SK-N-MC (cell line): ENCODE results near the gene RAB12.
A peak's percentile ranks its signal among the peaks of the same experiment; 100 is the strongest.

Experiments
- DNase-seq: peaks from one replicate; pipeline ENCODE4 v3.0.0-alpha.2; 2011; ENCODE audit warnings: low read depth, low spot score
- H3K27ac ChIP-seq: fragments of 200-600 bp; sonication (generic); 2 replicates; pipeline ENCODE4 v1.5.1; 2016; ENCODE audit warnings: mixed run types
- H3K36me3 ChIP-seq: fragments of 200-600 bp; sonication (generic); 2 replicates; pipeline ENCODE4 v1.6.1; 2017; ENCODE audit warnings: antibody characterized with exemption, low read length, mixed read lengths; ENCODE audit not compliant: insufficient read depth
- H3K4me3 ChIP-seq: fragments of 200-600 bp; sonication (generic); 2 replicates; pipeline ENCODE4 v1.5.1; 2016
- H3K9ac ChIP-seq: fragments of 200-600 bp; sonication (generic); 2 replicates; pipeline ENCODE4 v1.8.0; 2017; ENCODE audit warnings: mixed run types, mixed read lengths; ENCODE audit not compliant: insufficient read length
- H3K9me3 ChIP-seq: fragments of 200-600 bp; sonication (generic); 2 replicates; pipeline ENCODE4 v1.6.1; 2017; ENCODE audit warnings: low read depth, mild to moderate bottlenecking, antibody characterized with exemption, low read length, moderate library complexity, mixed read lengths
- EZH2 ChIP-seq: fragments of 200-600 bp; sonication (generic); IDR thresholded peaks from one replicate; pipeline ENCODE4 v1.6.1; 2017; ENCODE audit warnings: antibody characterized with exemption
- FOXP2 ChIP-seq: optimal IDR thresholded peaks from 2 replicates; pipeline ENCODE3; 2011; ENCODE audit warnings: mild to moderate bottlenecking, moderate library complexity; ENCODE audit not compliant: insufficient read depth; ENCODE audit errors: extremely low read length, control extremely low read depth
- POLR2AphosphoS5 ChIP-seq: IDR thresholded peaks from 2 replicates; pipeline ENCODE4 v1.6.1; 2012; ENCODE audit warnings: mild to moderate bottlenecking, low read depth, low read length, borderline replicate concordance

RAB12 gene

GRCh38 chr18:8658858-8659485 is 49.7 kb downstream of the RAB12 start:
- Histone ChIP-seq H3K9ac (no peak overlapping the region), H3K9me3 (no peaks in the 10 kb centered on the region), H3K4me3 (no peak overlapping the region), H3K36me3 (no peaks in the 10 kb centered on the region), H3K27ac (no peak overlapping the region)
- DNase-seq, result no peak
- TF ChIP-seq FOXP2 (no peak), POLR2AphosphoS5 (no peak), EZH2 (no peak)

DNA sequence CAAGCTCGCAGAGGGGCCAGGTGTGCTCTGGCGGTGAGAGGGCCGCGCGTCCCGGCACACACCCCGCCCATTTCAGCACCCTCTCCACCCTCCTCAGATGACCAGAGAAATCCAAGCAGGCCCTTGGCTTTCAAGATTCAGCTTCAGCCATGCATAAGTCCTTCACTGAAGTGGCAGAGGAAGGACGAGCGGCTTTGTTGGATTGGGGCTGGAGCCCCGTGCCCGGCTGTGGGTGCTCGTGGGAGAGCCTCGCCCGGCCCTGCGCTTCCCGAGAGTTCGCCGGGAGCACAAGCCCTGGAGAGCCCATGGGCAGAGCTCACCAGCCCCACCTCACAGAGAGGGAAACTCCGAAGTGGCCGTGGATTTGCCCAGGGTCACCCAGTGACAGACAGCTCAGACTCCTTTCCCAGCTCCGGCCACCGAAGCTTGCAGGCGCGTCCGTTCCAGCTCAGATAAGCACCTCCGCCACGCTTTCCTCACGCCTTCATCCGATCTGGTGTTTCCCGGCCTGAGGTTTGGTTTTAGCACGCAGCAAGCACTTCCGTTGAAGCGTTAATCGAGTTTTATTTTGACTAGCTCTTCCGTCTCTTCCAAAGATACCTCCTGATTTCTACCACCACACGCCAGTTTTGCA is 50.5 kb downstream of the RAB12 start:
- Histone ChIP-seq H3K4me3 (no peak overlapping the region), H3K27ac (no peak overlapping the region), H3K36me3 (no peaks in the 10 kb centered on the region), H3K9ac (no peak overlapping the region), H3K9me3 (no peaks in the 10 kb centered on the region)
- TF ChIP-seq POLR2AphosphoS5 (no peak), FOXP2 (no peak), EZH2 (no peak)
- DNase-seq, result no peak

- Histone ChIP-seq H3K9me3 (no peaks in the 10 kb centered on the region), H3K36me3 (no peaks in the 10 kb centered on the region), H3K4me3 (no peak overlapping the region), H3K27ac (no peak overlapping the region), H3K9ac (no peak overlapping the region)
- TF ChIP-seq FOXP2 (no peak), EZH2 (no peak), POLR2AphosphoS5 (no peak)
- no peak for DNase-seq
Observed at GRCh38 chr18:8660316-8660715, 51.1 kb downstream of the RAB12 start.

GRCh38 chr18:8661754-8662559 is 52.7 kb downstream of the RAB12 start:
- DNase-seq, result no peak
- H3K4me3 ChIP-seq, result no peak overlapping the region
- H3K27ac ChIP-seq, result no peak overlapping the region
- TF ChIP-seq POLR2AphosphoS5 (no peak), FOXP2 (no peak), EZH2 (no peak)
- H3K9me3 ChIP-seq, result no peaks in the 10 kb centered on the region
- H3K9ac ChIP-seq, result no peak overlapping the region
- H3K36me3 ChIP-seq, result no peaks in the 10 kb centered on the region

- H3K9ac ChIP-seq, result no peak overlapping the region
Observed at GRCh38 chr18:8662560-8663255, 53.5 kb downstream of the RAB12 start.

DNA sequence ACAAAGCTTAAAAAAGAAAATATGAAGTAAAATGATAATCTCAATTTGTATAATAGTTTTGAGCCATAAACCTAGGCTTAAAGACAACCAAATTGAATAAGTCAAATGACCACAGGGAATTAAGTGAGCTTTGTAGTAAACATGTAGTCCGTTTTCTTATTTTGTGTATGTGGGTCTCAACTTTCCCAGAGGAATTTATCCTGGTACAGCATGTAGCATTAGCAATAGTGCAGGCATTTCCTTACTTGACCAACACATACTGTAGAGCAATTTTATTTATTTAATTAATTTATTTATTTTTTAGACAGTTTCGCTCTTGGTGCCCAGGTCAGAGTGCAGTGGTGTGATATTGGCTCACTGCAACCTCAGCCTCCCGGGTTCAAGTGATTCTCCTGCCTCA is 58.6 kb downstream of the RAB12 start:
- H3K9ac ChIP-seq, result no peak overlapping the region

More at GRCh38 chr18:8662560-8663255, 53.5 kb downstream of the RAB12 start:
- Histone ChIP-seq H3K9me3 (no peaks in the 10 kb centered on the region), H3K27ac (no peak overlapping the region), H3K4me3 (no peak overlapping the region), H3K36me3 (no peaks in the 10 kb centered on the region)
- DNase-seq, result no peak
- TF ChIP-seq POLR2AphosphoS5 (no peak), FOXP2 (no peak), EZH2 (no peak)

DNA sequence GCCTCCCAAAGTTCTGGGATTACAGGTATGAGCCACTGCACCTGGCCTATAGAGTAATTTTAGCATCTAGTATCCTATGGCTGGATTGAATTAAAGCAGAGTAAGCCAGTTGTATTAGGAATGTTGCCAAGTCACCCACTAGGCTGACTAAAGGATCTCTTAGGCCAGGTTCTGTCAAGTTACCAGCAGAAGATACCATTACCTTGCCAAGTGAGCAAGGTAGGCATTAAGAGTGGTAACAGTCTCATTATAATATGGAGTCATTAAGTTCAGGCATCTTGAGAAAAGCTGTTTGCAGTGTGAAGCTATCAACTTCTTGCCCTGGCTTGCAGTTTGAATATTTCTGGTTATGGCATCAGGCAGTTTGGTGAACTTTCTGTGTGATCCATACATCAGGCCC is 59.1 kb downstream of the RAB12 start:
- no peak for TF ChIP-seq FOXP2
- H3K27ac ChIP-seq, result no peak overlapping the region
- no peak for DNase-seq
- H3K36me3 ChIP-seq, result no peaks in the 10 kb centered on the region
- H3K9me3 ChIP-seq, result no peaks in the 10 kb centered on the region
- H3K9ac ChIP-seq, result no peak overlapping the region
- no peak overlapping the region for H3K4me3 ChIP-seq

More for the DNA sequence above, 58.6 kb downstream of the RAB12 start:
- no peak for DNase-seq
- TF ChIP-seq FOXP2 (no peak), EZH2 (no peak), POLR2AphosphoS5 (no peak)
- Histone ChIP-seq H3K36me3 (no peaks in the 10 kb centered on the region), H3K9me3 (no peaks in the 10 kb centered on the region), H3K4me3 (no peak overlapping the region), H3K27ac (no peak overlapping the region)

DNA sequence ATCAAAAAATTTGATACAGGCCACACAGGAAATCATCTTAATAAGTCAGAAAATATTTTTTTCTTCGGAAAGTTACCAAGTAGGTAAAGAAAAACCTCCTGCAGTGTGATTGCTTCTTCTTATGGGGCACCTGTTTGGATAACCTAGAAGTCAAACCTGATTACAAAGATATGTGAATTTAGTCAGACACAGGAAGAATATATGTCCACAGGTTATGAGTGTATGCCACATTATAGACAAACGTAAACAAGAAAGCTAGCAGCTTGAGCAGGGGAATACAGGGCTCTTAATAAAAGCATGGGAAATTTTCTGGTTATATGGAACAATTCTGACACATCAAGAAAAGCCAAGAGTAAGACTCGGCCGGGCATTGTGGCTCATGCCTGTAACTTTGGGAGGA is 60.3 kb downstream of the RAB12 start:
- no peaks in the 10 kb centered on the region for H3K36me3 ChIP-seq
- H3K9me3 ChIP-seq, result no peaks in the 10 kb centered on the region
- no peak overlapping the region for H3K9ac ChIP-seq
- TF ChIP-seq FOXP2, result no peak
- TF ChIP-seq EZH2, result no peak
- TF ChIP-seq POLR2AphosphoS5, result no peak
- peak overlapping the region; percentile 31; the same call in 1 of the 2 replicates for H3K27ac ChIP-seq
- DNase-seq, result no peak
- H3K4me3 ChIP-seq, result no peak overlapping the region
